OCI-LY1 (cell line): ENCODE measurements around the gene CUTC.

ENCODE experiments used
- H2AFZ ChIP-seq: fragments of 200-600 bp; sonication (generic), shearing (Covaris generic); 2 replicates; pipeline ENCODE4 v1.6.0; 2014; ENCODE audit warnings: antibody characterized with exemption, mild to moderate bottlenecking, low read length
- H3F3A ChIP-seq: fragments of 200-600 bp; sonication (generic), shearing (Covaris generic); 2 replicates; pipeline ENCODE4 v1.6.0; 2014; ENCODE audit warnings: mild to moderate bottlenecking, antibody characterized with exemption, low read length, moderate library complexity; ENCODE audit not compliant: insufficient read depth
- H3K27ac ChIP-seq: fragments of 200-600 bp; sonication (generic); 2 replicates; pipeline ENCODE4 v1.5.1; 2014; ENCODE audit warnings: low read length, mixed run types, mild to moderate bottlenecking, low read depth; ENCODE audit not compliant: poor library complexity, severe bottlenecking
- H3K27me3 ChIP-seq: fragments of 200-600 bp; sonication (generic); 2 replicates; pipeline ENCODE4 v1.6.0; 2014; ENCODE audit warnings: antibody characterized with exemption, mild to moderate bottlenecking, low read length, moderate library complexity; ENCODE audit not compliant: insufficient read depth
- H3K36me3 ChIP-seq: fragments of 200-600 bp; sonication (generic); 2 replicates; pipeline ENCODE4 v1.6.1; 2014; ENCODE audit warnings: mild to moderate bottlenecking, antibody characterized with exemption, low read length, moderate library complexity, mixed read lengths; ENCODE audit not compliant: insufficient read depth
- H3K4me1 ChIP-seq: fragments of 200-600 bp; sonication (generic); 2 replicates; pipeline ENCODE4 v1.5.1; 2014; ENCODE audit warnings: mild to moderate bottlenecking, low read length, moderate library complexity; ENCODE audit not compliant: insufficient read depth, severe bottlenecking
- H3K4me2 ChIP-seq: fragments of 200-600 bp; sonication (generic), shearing (Covaris generic); 2 replicates; pipeline ENCODE4 v1.6.1; 2014; ENCODE audit warnings: low read length
- H3K4me3 ChIP-seq: fragments of 200-600 bp; sonication (generic); 2 replicates; pipeline ENCODE4 v1.5.1; 2014; ENCODE audit warnings: low read length, low read depth, mild to moderate bottlenecking, mixed read lengths; ENCODE audit not compliant: poor library complexity, severe bottlenecking
- H3K79me2 ChIP-seq: fragments of 200-600 bp; shearing (Covaris generic); 2 replicates; pipeline ENCODE4 v1.6.1; 2016; ENCODE audit warnings: mixed run types, low read length, mixed read lengths; ENCODE audit not compliant: insufficient read depth
- H3K9ac ChIP-seq: fragments of 200-600 bp; sonication (generic), shearing (Covaris generic); 2 replicates; pipeline ENCODE4 v1.6.1; 2014; ENCODE audit warnings: mild to moderate bottlenecking, low read length, mixed read lengths
- H3K9me2 ChIP-seq: fragments of 200-600 bp; sonication (generic), shearing (Covaris generic); 2 replicates; pipeline ENCODE4 v1.6.1; 2014; ENCODE audit warnings: low read depth, mild to moderate bottlenecking, low read length, mixed read lengths
- H3K9me3 ChIP-seq: fragments of 200-600 bp; shearing (Covaris generic); 2 replicates; pipeline ENCODE4 v1.6.1; 2014; ENCODE audit warnings: low read length, mixed read lengths
- H4K20me1 ChIP-seq: fragments of 200-600 bp; sonication (generic), shearing (Covaris generic); 2 replicates; pipeline ENCODE4 v1.6.0; 2016; ENCODE audit warnings: mild to moderate bottlenecking, low read length; ENCODE audit not compliant: insufficient read depth
- EZH2 ChIP-seq: fragments of 200-600 bp; sonication (generic), shearing (Covaris generic); IDR thresholded peaks from 2 replicates; pipeline ENCODE4 v1.8.0; 2017; ENCODE audit warnings: borderline replicate concordance, mixed run types, mild to moderate bottlenecking, antibody characterized with exemption, low read length, moderate library complexity, mixed read lengths
- TF ChIP-seq, protein P1 (sequence below): fragments of 200-600 bp; sonication (generic), shearing (Covaris generic); IDR thresholded peaks from 2 replicates; pipeline ENCODE4 v1.5.1; 2017; ENCODE audit warnings: mild to moderate bottlenecking, antibody characterized with exemption, low read length, moderate library complexity, mixed read lengths

CUTC gene

DNA sequence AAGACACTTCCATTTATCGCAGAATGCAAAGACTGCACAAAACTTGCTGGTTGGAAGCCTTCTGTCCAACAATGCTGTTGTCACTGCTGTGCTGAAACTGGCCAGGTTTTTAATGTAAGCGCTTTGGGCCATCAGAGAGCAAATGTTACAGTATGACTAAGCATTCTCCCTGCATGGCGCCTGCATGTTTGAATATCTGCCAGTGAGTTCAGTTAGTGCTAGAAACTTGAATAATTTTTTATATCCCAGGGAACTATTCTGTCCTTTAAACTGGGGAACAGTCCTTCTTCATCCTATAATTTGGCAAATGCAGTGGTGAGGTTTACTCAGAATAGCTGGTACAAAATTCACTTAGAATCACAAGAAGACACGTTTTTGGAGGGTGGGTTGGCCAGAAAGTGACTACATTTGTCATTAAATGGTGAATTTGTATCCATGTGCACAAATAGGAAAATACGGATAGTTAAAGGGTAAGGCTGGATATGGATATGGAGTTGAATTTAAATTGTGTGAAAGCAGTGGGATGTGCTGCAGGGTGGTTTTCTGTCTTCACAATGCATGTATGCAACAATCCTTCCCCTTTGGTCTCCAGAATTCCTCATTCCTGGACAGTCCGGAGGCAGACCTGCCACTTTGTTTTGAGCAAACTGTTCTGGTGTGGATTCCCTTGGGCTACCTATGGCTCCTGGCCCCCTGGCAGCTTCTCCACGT lies 52.1 kb downstream of the CUTC start:
- no peaks in the 10 kb centered on the region for H3K9me3 ChIP-seq
- H3K36me3 ChIP-seq: no peaks in the 10 kb centered on the region
- TF ChIP-seq, protein P1, sequence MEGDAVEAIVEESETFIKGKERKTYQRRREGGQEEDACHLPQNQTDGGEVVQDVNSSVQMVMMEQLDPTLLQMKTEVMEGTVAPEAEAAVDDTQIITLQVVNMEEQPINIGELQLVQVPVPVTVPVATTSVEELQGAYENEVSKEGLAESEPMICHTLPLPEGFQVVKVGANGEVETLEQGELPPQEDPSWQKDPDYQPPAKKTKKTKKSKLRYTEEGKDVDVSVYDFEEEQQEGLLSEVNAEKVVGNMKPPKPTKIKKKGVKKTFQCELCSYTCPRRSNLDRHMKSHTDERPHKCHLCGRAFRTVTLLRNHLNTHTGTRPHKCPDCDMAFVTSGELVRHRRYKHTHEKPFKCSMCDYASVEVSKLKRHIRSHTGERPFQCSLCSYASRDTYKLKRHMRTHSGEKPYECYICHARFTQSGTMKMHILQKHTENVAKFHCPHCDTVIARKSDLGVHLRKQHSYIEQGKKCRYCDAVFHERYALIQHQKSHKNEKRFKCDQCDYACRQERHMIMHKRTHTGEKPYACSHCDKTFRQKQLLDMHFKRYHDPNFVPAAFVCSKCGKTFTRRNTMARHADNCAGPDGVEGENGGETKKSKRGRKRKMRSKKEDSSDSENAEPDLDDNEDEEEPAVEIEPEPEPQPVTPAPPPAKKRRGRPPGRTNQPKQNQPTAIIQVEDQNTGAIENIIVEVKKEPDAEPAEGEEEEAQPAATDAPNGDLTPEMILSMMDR: no peak
- no peak for TF ChIP-seq EZH2
- no peak overlapping the region for H3K4me3 ChIP-seq
- no peak overlapping the region for H2AFZ ChIP-seq
- H3K4me1 ChIP-seq: no peaks in the 10 kb centered on the region
- H3K27me3 ChIP-seq: no peaks in the 10 kb centered on the region
- no peaks in the 10 kb centered on the region for H3F3A ChIP-seq
- H3K4me2 ChIP-seq: no peak overlapping the region
- H3K9me2 ChIP-seq: no peaks in the 10 kb centered on the region
- H3K79me2 ChIP-seq: no peaks in the 10 kb centered on the region
- H3K27ac ChIP-seq: no peak overlapping the region
- no peak overlapping the region for H3K9ac ChIP-seq
- no peaks in the 10 kb centered on the region for H4K20me1 ChIP-seq

- TF ChIP-seq EZH2: no peak
- TF ChIP-seq, protein P1: no peak
- no peaks in the 10 kb centered on the region for H3K79me2 ChIP-seq
- no peak overlapping the region for H3K27ac ChIP-seq
- H3K4me1 ChIP-seq: no peaks in the 10 kb centered on the region
- no peak overlapping the region for H3K9ac ChIP-seq
- H3K4me2 ChIP-seq: no peak overlapping the region
- no peaks in the 10 kb centered on the region for H4K20me1 ChIP-seq
- H3K4me3 ChIP-seq: no peak overlapping the region
- H3K9me2 ChIP-seq: no peaks in the 10 kb centered on the region
- no peaks in the 10 kb centered on the region for H3F3A ChIP-seq
- no peak overlapping the region for H2AFZ ChIP-seq
- no peaks in the 10 kb centered on the region for H3K36me3 ChIP-seq
- no peaks in the 10 kb centered on the region for H3K27me3 ChIP-seq
- H3K9me3 ChIP-seq: no peaks in the 10 kb centered on the region
Measured at GRCh38 chr10:99784727-99785441, 52.9 kb downstream of the CUTC start.

DNA sequence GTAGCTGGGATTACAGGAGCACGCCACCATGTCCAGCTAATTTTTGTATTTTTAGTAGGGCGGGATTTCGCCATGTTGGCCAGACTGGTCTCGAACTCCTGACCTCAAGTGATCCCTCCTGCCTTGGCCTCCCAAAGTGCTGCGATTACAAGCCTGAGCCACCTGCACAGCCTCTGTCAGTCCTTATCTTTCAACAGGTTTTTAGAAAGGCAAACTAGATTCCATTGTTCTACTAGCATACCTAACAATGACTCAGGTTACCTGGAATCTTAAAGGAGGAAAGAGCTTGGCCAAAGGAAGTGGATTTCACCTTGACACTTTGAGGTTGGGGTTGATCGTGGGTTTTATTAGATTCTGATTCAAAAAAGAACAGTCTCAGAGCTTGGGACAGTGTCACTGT lies 53.6 kb downstream of the CUTC start:
- no peaks in the 10 kb centered on the region for H3K27me3 ChIP-seq
- H3K9me3 ChIP-seq: no peaks in the 10 kb centered on the region
- no peaks in the 10 kb centered on the region for H3F3A ChIP-seq
- no peak overlapping the region for H3K27ac ChIP-seq
- TF ChIP-seq, protein P1: no peak
- TF ChIP-seq EZH2: no peak
- H3K36me3 ChIP-seq: no peaks in the 10 kb centered on the region
- H3K4me2 ChIP-seq: no peak overlapping the region
- H3K79me2 ChIP-seq: no peaks in the 10 kb centered on the region
- H3K9ac ChIP-seq: no peak overlapping the region
- no peaks in the 10 kb centered on the region for H4K20me1 ChIP-seq
- no peak overlapping the region for H3K4me3 ChIP-seq
- no peaks in the 10 kb centered on the region for H3K4me1 ChIP-seq
- H2AFZ ChIP-seq: no peak overlapping the region
- H3K9me2 ChIP-seq: no peaks in the 10 kb centered on the region
